Measurements from ENCODE around the gene RPLP2. TPM values are rescaled to one million over a fixed set of nuclear protein-coding genes. Genes with fewer than 3 reads are reported as not detected.

The RPLP2 gene
- total RNA-seq, 8 experiments from 2014 or later = 1,135 to 2,145 (median 1,757) TPM

DNA sequence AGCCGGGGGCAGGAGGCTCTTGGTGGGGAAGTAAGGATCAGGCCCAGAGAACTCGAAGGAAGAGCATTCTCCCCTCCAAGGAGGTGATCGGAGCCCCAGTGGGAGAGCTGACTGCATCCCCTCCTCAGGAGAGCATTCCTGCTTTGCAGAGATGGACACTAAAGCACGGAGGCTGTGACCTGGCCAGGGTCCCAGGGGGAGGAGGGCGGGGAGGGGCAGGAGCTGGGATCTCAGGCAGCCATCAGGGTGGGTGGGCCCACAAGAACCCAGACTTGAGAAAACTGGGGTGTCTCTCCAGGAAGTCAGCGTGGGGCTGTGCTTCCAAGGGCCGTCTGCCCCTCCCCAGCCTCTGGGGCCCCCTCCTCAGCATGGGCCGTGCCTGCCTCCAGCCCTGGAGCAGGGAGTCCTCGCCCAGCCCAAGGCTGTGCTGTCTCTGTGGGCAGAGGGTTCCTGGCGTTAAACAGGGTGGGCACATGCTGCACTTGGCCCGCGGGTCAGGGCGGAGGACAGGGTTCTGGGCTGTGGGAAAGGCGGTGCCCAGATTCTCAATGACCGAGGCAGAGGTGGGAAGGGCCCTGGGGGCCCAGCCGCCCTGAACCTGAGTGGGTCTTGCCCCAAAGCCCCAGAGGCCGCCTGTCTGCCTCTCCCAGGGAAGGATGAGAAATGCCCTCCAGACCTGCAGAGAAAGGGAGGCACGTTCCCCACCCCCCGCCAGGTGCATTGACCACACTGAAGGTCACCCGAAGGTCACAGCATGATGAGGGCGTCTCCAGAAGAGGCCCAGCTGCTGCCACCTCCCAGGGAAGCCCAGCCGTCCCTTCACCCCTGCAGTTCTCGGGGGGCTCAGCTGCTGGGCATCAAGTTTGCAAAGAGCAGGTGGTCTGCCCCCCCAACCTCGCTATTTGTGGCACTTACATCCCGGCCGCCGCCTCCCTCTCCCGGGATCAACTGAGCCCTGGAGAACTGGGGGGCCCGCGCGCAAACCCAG lies 20.5 kb upstream of the RPLP2 start:
- 5 to 67% (median 29%) methylated on average over 1 to 4 of the region's 31 CpGs; no CpG with 5 or more reads in 6 of the 10 experiments for WGBS, 10 experiments
- Histone ChIP-seq H3K4me1 (replicated peaks in 1 of 2) (peaks cover 11 to 29% of the 10 kb centered on the region in 2 donors), H3K4me3 (peak overlapping the region; percentile 35 to 58 (median 49)), H3K27ac (peak overlapping the region; percentile 68 to 80)
- in situ Hi-C loops (cut with MboI; ENCODE audit: low pct_unique_long_range_greater_than_20kb in 2 of 9, low sequenced_read_pairs in 9 of 9, unreplicated experiment in 9 of 9) = no loop called here
- peak in 7 of 8 experiments; percentile 1 to 9 (median 4) for ATAC-seq (replicated peaks in 6 of 8)

DNA sequence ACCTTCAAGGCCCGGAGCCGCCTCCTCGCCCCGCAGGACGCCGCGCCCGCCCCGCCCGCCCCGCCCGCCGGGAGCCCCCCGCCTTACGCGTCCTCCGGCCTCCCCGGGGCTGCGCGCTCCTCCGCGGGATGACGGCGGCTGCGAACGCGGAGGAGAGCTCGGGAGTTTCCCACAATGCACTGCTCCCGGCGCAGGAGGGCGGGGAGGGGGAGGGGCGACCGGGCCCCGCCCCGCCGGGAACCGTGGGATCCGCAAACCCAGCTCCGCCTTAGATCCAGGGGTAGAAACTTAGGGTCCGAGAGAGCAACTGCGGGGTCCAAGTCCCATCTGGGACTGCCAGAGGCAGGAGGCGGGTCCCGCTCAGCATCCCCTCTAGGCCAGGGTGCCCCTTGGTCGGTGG lies 19.8 kb upstream of the RPLP2 start, which contains the start of gene CEND1:
Gene CEND1, minus strand, starts transcription at position 148 of the 400 bp plus-strand sequence. CDS start 1,514 bp downstream, outside the sequence.
- in situ Hi-C loops (cut with MboI; ENCODE audit: low pct_unique_long_range_greater_than_20kb in 2 of 9, low sequenced_read_pairs in 9 of 9, unreplicated experiment in 9 of 9) = no loop called here
- Histone ChIP-seq H3K4me1 (replicated peaks in 1 of 2) (peaks cover 15 to 33% of the 10 kb centered on the region in 2 donors), H3K4me3 (peak within 1 kb of the TSS; percentile 35 to 58 (median 49)), H3K27ac (peak within 1 kb of the TSS; percentile 68 to 80)
- WGBS, 10 experiments = 50% methylated on average over 2 of the region's 44 CpGs; no CpG with 5 or more reads in 9 of the 10 experiments
- peak; percentile 6 to 60 (median 42) for ATAC-seq (replicated peaks in 6 of 8)

DNA sequence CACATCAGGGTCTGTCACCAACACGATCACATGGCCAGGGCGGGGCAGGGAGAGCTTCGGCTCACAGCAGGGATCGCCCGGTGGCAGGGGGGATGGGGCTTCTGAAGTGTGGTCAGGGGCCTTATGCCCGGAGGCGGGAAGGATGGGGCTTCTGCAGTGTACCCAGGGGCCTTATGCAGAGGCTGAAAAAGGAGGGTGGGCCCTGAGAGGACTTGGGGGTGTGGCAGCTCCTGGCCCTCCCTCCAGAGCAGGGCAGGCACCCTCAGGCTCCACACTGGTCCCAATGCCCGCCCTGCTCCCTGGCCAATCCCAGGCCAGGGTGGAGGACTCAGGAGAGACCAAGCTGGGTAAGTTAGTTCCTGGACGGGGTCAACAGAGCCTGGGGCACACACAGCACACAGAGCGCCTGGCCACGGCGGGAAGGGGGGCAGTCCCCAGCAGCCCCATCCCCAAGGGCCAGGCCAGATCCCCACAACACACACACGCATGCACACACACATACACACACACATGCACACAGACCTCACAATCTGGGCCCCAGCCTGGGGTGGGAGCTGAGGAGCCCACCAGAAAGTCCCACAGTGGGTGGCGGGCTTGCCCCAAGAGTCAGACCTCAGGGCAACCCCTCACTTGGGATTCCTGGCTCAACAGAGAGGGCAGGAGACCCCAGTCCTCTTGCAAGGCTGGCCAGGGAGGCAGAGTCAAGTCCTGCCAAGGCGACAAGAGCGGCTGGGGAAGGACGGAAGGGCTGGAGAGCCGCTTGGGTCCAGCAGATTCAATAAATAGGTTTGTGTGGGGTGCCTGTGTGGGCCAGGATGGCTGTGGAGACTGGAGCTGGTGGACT lies 18.8 kb upstream of the RPLP2 start:
- H3K4me1 ChIP-seq (replicated peaks in 1 of 2) = peaks cover 25 to 43% of the 10 kb centered on the region in 2 donors
- 43 to 100% (median 68%) methylated on average over 1 to 5 of the region's 18 CpGs; no CpG with 5 or more reads in 6 of the 10 experiments for WGBS, 10 experiments
- H3K27ac ChIP-seq = no peak overlapping the region
- H3K4me3 ChIP-seq = no peak overlapping the region
- peak; percentile 31 to 69 (median 54) for ATAC-seq (replicated peaks in 6 of 8)
- in situ Hi-C loops (cut with MboI; ENCODE audit: low pct_unique_long_range_greater_than_20kb in 2 of 9, low sequenced_read_pairs in 9 of 9, unreplicated experiment in 9 of 9) = no loop called here

DNA sequence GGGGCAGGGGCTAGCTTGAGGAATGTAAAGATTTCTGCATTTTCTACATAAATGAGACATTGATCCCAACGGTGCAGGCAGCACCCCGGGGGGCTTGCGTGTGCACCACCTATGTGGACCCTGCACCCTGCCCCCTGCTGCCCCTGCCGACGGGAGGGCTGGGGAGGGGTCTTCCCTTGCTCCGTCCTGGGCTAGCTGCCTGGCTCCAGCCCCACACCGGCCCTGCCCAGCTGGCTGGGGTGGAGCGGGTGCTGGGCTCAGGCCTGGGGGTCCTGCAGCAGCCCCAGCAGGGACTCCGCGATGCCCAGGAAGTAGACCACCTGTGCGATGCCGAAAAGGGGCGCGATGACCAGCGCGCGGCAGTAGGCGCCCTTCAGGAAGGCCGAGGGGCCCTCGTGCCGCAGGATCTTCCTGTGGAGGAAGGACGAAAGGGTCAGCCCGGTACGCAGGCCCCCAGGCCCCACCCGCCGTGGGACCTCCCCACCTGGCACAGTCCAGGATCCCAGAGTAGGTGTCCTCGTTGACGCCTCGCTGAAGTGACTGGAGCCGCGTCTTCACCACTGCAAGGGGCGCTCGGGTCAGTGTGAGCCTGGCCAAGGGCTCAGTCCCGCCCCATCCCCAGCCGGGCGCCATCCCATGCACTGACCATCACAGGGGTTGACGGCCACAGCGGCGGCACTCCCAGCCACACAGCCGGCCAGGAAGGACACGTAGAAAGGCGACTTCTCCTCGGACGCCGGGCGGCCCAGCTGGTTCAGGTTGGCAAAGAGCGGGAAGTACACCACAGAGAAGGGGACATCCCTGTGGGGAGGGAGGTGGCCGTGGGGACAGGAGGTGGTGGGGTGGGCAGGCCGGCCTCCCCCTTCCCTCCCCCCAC lies 17.9 kb upstream of the RPLP2 start:
- Histone ChIP-seq H3K27ac (no peak overlapping the region), H3K4me3 (no peak overlapping the region), H3K4me1 (replicated peaks in 1 of 2) (peaks cover 30 to 51% of the 10 kb centered on the region in 2 donors)
- in situ Hi-C loops (cut with MboI; ENCODE audit: low pct_unique_long_range_greater_than_20kb in 2 of 9, low sequenced_read_pairs in 9 of 9, unreplicated experiment in 9 of 9) = no loop called here
- no peak for ATAC-seq (replicated peaks in 6 of 8)
- WGBS, 10 experiments = 91 to 100% methylated on average over 1 to 10 of the region's 49 CpGs; no CpG with 5 or more reads in 8 of the 10 experiments

DNA sequence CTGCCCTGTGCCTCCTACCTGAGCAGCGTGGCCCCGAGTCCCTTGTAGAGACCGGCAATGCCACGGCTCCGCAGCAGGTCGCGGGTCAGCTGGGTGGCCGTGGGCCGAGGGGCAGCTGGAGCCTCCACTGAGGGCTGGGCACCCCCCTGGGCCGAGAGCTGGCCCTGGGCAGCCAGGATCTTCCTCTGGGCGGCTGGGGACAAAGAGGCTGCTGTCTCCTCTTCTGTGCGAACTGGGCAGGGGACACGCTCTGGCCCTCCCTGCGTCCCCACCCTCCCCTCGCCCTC lies 17.3 kb upstream of the RPLP2 start:
- 100% methylated on average over 2 of the region's 15 CpGs; no CpG with 5 or more reads in 9 of the 10 experiments for WGBS, 10 experiments
- Histone ChIP-seq H3K27ac (no peak overlapping the region), H3K4me1 (replicated peaks in 1 of 2) (peaks cover 30 to 51% of the 10 kb centered on the region in 2 donors), H3K4me3 (no peak overlapping the region)
- in situ Hi-C loops (cut with MboI; ENCODE audit: low pct_unique_long_range_greater_than_20kb in 2 of 9, low sequenced_read_pairs in 9 of 9, unreplicated experiment in 9 of 9) = no loop called here
- no peak for ATAC-seq (replicated peaks in 6 of 8)

DNA sequence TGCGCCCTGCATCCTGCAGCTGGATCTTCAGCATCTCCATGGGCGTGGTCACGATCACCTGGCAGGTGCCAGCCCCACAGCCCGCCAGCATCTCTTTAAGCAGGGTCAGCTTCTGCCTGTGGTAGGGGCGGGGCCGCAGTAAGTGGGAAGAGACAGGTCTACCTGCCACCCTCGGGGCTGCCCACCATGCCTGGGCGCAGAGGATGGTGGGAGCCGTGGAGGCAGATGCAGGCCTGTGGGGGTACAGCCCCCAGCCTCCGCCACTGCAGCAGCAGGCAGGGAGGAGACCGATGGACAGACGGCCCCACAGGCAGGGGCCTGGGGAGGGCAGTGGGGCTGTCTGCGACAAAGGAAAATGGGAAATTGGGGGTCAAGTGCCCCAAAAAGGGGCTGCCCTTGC lies 16.9 kb upstream of the RPLP2 start:
- no peak overlapping the region for H3K4me3 ChIP-seq
- 98 to 100% methylated on average over 2 to 7 of the region's 13 CpGs; no CpG with 5 or more reads in 8 of the 10 experiments for WGBS, 10 experiments
- in situ Hi-C loops (cut with MboI; ENCODE audit: low pct_unique_long_range_greater_than_20kb in 2 of 9, low sequenced_read_pairs in 9 of 9, unreplicated experiment in 9 of 9) = no loop called here
- peaks cover 30 to 51% of the 10 kb centered on the region in 2 donors for H3K4me1 ChIP-seq (replicated peaks in 1 of 2)
- ATAC-seq (replicated peaks in 6 of 8) = no peak
- no peak overlapping the region for H3K27ac ChIP-seq

DNA sequence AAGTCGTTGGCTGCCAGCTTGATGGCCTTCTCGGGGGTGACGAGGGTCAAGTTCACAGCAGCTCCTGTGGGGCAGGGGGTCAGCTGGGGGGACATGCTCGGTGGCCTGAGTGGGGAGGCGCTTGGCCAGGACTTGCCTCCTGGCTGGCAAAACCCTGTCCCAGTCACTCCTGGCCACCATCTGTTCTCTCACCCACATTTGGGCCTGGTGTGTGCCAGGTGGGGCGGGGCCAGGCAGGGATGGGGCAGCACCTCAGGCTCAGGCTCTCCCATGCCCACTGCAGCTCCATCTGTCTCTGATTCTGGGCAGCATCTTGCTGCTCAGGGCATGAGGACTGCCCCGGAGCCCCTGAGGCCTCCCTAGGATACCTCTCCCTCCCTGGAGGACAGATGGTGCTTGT lies 16.2 kb upstream of the RPLP2 start:
- H3K4me1 ChIP-seq (replicated peaks in 1 of 2) = peaks cover 32 to 51% of the 10 kb centered on the region in 2 donors
- ATAC-seq (replicated peaks in 6 of 8) = no peak
- 72 to 80% methylated on average over 2 of the region's 7 CpGs; no CpG with 5 or more reads in 8 of the 10 experiments for WGBS, 10 experiments
- in situ Hi-C loops (cut with MboI; ENCODE audit: low pct_unique_long_range_greater_than_20kb in 2 of 9, low sequenced_read_pairs in 9 of 9, unreplicated experiment in 9 of 9) = no loop called here
- no peak overlapping the region for H3K27ac ChIP-seq
- H3K4me3 ChIP-seq = no peak overlapping the region

DNA sequence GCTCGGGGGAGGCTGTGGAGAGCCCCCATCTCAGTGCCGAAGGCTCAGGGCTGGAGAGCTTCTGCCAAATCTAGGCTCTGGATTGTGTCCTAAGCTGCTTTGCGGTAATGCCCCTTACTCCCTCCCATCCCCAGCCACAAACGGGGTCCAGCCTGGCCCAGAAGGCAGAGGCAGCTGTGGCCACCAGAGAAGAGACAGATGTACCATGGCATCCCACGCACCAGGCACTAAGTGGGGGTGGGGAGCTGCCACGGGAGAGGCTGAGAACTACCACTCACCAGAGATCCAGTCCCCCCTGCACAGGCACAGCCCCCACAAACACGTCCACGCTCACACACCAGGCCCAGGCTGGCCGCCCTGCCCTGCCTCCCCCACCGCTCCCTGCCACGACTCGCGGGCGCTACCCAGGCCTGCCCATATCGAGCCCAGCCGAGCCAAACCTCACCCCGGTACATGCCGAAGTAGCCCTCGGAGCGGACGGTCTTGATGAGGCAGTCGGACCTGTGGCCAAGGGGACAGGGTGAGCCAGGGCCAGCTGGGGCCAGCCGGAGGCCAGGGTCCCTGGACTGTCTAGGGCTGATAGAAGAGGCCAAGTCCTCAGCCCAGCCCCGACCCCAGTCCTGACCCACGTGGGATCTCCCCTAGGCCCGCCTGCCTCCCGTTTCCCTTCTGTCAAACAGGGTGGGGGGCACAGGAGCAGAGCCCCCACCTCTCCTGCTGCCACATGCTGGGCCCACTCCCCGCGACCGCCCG lies 15.6 kb upstream of the RPLP2 start:
- in situ Hi-C loops (cut with MboI; ENCODE audit: low pct_unique_long_range_greater_than_20kb in 2 of 9, low sequenced_read_pairs in 9 of 9, unreplicated experiment in 9 of 9) = no loop called here
- WGBS, 10 experiments = 80 to 88% (median 81%) methylated on average over 4 to 5 of the region's 31 CpGs; no CpG with 5 or more reads in 7 of the 10 experiments
- no peak for ATAC-seq (replicated peaks in 6 of 8)
- Histone ChIP-seq H3K4me1 (replicated peaks in 1 of 2) (peaks cover 26 to 47% of the 10 kb centered on the region in 2 donors), H3K27ac (no peak overlapping the region), H3K4me3 (no peak overlapping the region)

DNA sequence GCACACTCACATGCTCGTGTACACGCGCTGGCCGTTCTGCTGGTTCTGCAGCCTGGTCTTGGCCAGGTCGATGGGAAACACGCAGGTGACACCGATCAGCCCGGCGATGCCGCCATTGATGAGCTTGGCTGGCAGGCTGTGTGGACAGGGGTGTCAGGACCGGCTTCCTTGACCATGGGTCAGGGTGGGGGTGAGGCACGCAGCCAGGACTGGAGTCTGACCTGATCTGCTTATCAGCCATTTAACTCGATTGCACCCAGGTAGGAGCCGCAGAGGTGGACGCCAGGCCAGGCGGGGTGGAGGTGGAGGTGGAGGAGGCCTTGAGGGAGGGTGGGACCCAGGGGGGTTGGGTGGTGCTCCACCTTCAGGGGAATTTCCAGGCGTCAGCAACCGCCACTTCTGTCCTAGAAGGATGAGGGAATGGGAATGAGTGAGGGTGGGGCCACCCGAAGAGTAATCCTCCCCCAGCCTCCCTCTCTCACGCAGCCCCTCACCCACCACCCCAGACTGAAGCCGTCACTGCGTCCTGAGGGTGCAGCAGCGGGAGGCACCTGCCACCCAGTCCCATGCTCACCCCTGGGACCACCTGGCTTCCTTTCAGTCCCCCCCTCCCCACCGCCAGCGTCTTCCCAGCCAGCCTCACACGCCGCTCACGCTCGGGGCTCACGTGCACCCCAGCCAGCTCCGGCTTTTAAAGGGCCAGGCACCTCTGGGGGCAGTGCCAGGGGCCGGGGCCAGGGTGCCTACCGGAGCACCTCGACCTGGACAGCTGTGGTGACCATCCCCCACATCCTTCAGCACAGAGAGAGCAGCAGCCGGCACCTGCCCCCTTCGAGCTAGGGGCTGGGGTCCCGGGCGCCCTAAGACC lies 14.8 kb upstream of the RPLP2 start:
- peaks cover 23 to 39% of the 10 kb centered on the region in 2 donors for H3K4me1 ChIP-seq (replicated peaks in 1 of 2)
- peak overlapping the region; percentile 95 to 97 for H3K27ac ChIP-seq
- H3K4me3 ChIP-seq = peak overlapping the region; percentile 54 to 79 (median 61)
- ATAC-seq (replicated peaks in 6 of 8) = peak in 1 of 8 experiments; percentile 2
- WGBS, 10 experiments = 100% methylated on average over 2 of the region's 38 CpGs; no CpG with 5 or more reads in 9 of the 10 experiments
- in situ Hi-C loops (cut with MboI; ENCODE audit: low pct_unique_long_range_greater_than_20kb in 2 of 9, low sequenced_read_pairs in 9 of 9, unreplicated experiment in 9 of 9) = no loop called here

DNA sequence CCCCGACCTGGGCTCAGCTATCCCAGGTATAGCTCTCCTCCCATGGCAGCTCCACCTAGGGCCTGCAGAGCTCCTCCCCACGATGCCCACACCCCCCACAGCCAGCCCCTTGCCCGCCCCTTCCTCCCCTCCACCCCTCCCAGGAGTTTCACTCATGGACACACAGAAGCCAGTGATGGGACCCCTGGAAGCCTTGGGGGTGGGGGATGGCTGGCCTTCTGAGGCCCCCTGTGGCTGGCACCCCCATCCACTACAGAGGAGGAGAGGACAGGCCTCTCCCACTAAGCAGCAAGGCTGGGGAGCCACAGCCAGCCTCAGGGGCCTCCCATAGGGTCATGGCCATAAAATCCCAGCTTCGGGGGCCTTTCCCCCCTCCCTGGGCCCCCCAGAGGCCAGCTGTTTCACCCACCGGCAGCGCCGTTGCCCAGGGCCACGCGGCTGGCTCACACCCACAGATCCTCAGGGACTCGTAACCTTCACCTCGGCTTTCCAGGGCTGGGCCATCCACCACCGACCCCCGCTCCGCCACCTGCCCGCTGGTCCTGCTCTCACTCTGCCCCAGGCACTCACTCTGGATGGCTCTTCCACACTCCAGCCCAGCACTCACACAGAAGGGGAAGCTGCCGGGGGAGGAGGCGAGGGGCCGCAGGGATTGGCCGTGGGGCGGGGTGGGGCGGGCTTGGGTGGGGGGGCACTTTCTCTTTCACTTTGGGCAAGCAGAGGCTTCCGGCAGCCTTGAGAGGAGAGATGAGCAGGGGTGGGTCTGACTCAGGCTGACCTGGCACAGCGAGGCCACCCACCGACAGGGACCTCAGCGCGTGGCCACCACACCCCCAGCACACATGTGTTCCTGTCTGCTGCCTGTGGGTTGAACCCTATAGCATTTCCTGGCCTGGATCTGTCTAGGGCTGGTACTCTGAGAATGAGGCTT lies 13.9 kb upstream of the RPLP2 start:
- no CpG with 5 or more reads among the region's 26 CpGs for WGBS, 10 experiments
- Histone ChIP-seq H3K4me3 (peak overlapping the region; percentile 54 to 79 (median 61)), H3K4me1 (replicated peaks in 1 of 2) (peaks cover 23 to 30% of the 10 kb centered on the region in 2 donors), H3K27ac (peak overlapping the region; percentile 95 to 97)
- peak; percentile 35 to 58 (median 42) for ATAC-seq (replicated peaks in 6 of 8)
- in situ Hi-C loops (cut with MboI; ENCODE audit: low pct_unique_long_range_greater_than_20kb in 2 of 9, low sequenced_read_pairs in 9 of 9, unreplicated experiment in 9 of 9) = no loop called here
